ENCODE data around the gene P4HTM.
"Not testable (repeated sequence)": the region's sequence is repeated elsewhere in the genome, so short reads cannot be mapped to it uniquely, and the experiment has no call there.

Gene P4HTM

DNA sequence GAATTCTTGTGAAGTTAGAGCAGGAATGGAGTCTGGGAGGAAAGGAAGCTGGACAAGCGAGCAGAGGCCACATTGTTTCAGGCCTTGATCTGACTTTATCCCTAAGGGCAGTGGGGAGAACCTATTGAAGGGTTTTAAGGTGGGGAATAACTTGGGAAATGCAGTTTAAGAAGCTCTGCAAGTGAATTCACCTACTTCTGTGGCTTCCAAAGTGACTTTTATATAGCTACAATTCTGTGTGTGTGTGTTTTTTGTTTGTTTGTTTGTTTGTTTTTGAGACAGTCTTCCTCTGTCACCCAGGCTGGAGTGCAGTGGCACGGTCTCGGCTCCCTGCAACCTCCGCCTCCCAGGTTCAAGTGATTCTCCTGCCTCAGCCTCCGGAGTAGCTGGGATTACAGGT is 18.6 kb downstream of the P4HTM start:
- not testable (repeated sequence) for DNase-seq (ENCODE audit: low read depth)

GRCh38 chr3:49009396-49009795 is 19.4 kb downstream of the P4HTM start:
- no peak for DNase-seq (ENCODE audit: low read depth)

DNA sequence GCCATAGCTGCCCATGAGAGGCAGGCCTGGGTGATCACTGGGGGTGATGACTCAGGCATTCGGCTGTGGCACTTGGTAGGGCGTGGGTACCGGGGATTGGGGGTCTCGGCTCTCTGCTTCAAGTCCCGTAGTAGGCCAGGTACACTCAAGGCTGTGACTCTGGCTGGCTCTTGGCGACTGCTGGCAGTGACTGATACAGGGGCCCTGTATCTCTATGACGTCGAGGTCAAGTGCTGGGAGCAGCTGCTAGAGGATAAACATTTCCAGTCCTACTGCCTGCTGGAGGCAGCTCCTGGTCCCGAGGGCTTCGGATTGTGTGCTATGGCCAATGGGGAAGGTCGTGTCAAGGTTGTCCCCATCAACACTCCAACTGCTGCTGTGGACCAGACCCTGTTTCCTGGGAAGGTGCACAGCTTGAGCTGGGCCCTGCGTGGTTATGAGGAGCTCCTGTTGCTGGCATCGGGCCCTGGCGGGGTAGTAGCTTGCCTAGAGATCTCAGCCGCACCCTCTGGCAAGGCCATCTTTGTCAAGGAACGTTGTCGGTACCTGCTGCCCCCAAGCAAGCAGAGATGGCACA is 22.5 kb downstream of the P4HTM start:
- DNase-seq (ENCODE audit: low read depth): no peak

- DNase-seq (ENCODE audit: low read depth): no peak
Observed at GRCh38 chr3:49013113-49013737, 23.2 kb downstream of the P4HTM start.

DNA sequence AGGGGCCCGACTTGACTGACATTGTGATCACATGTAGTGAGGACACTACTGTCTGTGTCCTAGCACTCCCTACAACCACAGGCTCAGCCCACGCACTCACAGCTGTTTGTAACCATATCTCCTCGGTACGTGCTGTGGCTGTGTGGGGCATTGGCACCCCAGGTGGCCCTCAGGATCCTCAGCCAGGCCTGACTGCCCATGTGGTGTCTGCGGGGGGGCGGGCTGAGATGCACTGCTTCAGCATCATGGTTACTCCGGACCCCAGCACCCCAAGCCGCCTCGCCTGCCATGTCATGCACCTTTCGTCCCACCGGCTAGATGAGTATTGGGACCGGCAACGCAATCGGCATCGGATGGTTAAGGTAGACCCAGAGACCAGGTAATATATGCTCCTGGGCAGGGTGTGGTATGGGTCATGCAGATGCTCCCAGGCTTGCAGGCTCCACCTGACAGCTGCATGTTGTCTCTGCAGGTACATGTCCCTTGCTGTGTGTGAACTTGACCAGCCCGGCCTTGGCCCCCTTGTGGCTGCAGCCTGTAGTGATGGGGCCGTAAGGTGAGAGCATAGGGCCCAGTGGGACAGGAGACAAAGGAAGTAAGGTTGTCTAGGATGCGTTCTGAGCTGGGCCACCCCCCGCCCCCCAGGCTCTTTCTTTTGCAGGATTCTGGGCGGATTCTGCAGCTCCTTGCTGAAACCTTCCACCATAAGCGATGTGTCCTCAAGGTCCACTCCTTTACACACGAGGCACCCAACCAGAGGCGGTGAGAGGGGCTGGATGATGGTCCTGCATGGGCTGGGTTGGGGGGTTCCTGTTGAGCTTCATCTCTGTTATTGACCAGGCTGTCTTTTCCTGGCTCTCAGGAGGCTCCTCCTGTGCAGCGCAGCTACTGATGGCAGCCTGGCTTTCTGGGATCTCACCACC is 24.0 kb downstream of the P4HTM start:
- no peak for DNase-seq (ENCODE audit: low read depth)

DNA sequence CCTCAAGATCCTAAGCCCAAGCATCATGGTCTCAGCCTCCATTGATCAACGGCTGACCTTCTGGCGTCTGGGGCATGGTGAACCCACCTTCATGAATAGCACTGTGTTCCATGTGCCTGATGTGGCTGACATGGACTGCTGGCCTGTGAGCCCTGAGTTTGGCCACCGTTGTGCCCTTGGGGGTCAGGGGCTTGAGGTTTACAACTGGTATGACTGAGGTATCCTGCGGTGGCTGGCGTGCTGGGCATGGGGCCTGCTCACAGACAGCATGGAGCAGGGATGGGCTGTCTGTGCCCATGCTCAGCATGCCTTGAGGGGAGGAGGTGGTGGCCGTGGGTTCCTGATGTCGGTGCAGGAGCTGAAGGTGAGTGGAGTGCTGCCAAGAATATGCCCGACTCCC is 25.0 kb downstream of the P4HTM start:
- no peak for DNase-seq (ENCODE audit: low read depth)

- no peak for DNase-seq (ENCODE audit: low read depth)
Observed at GRCh38 chr3:49015765-49016164, 25.7 kb downstream of the P4HTM start.

GRCh38 chr3:49016414-49017228 is 26.6 kb downstream of the P4HTM start:
- DNase-seq (ENCODE audit: low read depth): no peak

DNA sequence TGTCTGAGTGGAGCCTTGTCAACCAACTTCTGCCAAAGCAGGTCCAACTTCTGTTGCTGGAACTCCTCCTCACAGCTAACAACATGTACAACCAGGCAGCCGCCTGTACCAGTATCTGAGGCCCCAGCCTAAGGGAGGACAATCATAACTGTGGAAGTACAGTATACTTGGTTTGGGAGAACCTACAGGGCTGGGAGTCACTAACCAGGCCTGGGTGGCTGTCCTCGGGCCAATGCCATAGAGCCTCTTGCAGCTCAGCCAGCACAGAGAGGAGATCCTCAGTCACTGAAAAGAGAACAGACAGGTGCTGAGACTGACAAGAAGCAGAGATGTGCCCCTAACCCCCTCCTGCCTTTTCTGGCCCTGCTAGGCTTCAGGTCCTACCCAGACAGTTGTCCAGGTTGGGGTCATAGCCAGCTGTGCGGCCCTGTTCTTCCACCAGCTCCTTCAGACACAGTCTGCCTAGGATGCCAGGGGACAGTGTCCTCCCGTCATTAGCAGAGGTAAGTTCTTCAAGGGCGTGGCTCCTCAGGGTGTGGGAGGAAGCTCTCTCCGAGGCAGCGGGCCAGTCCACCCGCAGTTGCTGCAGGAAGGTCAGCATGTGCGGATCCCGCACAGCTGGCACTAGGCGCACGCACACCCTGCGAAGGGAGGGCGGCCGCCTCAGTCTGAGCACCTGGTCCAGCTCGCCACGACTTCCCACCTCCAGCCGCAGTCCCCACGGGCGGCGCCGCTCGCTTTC is 27.4 kb downstream of the P4HTM start:
- no peak for DNase-seq (ENCODE audit: low read depth)

DNA sequence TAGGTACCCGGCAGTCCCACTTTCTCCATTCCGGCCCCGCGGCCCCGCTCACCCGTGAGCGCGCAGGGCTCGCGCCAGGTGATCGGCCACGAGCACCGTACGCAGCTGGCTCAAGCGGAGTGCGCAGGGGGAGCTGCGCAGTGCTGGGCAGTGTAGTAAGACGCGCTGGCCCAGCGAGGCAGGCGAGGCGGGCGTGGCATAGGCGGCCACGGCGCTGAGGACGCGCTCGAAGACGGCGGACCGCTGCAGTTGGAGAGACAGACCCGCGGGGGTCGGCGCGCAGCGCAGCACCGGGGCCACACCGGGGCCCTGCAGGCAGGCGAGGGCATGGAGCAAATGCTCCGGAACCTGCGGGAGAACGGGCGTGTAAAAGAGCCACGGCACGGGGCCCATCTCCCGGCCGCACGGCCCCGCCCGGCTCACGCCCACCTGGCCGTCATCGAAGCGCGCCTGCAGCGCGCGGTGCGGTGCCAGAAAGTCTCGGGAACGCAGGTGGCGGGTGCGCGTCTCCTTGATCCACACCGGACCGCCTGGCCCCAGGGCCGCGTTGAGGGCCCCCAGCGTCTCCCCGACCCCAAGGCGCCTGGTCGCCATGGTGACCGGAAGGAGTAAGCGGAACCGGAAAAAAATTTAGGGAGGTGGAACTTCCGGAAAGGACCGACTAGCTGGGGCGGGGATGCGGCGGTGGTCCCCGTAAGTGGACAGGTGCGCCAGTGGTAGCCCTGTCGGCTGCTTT is 28.1 kb downstream of the P4HTM start, which contains the start of gene DALRD3:
Gene DALRD3, minus strand, starts transcription at position 610 of the 736 bp plus-strand sequence. Its CDS starts 16 bp downstream, at position 594.
- DNase-seq (ENCODE audit: low read depth): no peak

DNA sequence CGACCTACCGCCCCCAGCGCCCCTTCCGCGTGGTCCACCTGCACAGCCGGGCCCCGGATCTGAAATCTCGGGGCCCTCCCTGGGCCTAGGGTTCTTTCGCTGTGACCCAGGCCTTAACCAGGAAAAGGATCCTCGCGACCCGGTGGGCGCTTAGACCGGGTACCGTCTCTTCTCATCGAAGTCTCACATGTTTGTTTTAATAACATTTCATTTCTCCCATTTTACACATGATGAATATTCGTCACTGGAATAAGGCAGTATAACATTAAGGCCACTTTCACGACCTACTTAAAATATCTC is 28.6 kb downstream of the P4HTM start:
- DNase-seq (ENCODE audit: low read depth): no peak

DNA sequence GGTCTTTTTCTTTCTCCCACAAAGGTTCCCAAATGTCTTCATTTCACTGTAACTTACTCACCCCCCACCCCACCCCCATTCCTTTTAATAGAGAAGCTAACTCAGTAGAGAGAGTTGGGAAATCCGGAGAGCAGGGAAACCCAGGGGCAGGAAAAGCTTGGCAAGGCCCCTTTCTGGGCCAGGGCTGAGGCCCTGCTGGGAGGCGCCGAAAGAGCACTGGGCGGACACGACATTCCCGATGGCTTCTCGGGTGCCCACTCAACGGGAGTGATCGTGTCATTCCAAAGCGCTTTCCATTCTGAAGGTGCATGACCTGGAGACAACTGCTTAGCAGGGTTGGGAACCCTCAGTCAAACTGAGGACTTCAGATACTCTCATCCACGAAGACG is 29.9 kb downstream of the P4HTM start:
- no peak for DNase-seq (ENCODE audit: low read depth)

- DNase-seq (ENCODE audit: low read depth): no peak
Observed at GRCh38 chr3:49020330-49021212, 30.5 kb downstream of the P4HTM start.

DNA sequence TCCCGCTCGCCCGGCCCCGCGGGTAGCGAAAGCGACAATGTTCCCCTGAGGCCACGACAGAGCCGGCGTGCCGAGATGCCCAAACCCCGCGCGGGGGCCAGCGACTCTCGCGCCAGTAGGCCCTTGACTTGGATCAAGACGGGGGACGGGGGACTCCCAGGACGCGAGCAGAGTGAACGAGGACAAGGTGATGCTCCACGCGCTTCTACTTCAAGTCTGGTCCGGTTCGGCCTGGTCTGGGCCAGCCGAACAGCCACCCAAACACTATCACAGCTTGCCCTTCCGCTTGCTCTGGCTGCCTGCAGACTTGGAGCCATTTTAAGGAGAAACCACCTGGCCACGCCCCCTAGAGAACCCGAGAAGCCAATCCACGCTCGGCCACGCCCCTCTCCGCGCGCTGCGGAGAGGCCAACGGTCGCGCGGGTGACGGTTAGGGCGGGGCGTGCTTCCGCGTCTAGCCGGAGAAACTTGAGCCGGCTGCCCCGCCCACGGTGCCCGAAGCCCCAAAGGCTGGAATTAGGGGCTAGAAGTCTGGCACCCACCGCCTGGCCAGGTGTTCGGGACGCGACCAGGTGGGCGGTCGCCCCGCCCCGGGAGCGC is 31.3 kb downstream of the P4HTM start:
- DNase-seq (ENCODE audit: low read depth): peak; percentile 97

DNA sequence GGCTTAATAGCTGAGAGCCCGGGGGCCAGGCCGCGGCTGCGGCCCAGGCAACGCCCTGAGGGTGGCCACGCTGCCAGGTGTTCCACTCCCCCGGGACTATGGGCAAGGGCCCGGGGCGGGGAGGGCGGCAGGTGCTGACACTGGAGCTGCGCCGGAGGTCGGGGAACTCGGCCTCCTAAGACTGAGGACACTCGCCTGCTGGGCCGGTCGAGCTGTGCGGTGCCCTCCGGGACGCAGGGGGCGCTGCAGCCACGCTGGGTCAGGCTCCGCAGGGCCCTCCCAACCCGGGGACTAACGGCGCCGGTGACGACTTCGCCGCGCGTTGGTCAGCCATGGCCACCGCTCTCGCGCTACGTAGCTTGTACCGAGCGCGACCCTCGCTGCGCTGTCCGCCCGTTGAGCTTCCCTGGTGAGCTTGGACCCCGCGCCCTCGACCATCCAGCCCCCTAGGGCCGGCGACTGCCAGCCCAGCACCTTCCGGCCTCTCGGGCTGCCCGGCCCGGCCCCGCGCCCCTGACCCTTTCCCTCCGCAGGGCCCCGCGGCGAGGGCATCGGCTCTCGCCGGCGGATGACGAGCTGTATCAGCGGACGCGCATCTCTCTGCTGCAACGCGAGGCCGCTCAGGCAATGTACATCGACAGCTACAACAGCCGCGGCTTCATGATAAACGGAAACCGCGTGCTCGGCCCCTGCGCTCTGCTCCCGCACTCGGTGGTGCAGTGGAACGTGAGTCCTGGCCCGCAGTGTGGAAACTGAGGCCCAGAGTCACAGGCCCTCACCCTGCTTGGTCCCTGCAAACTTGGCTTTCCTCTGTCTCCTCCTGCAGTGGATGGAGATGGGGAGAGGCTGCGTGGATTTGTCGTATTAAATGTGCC is 32.0 kb downstream of the P4HTM start, which contains the start of gene NDUFAF3:
Gene NDUFAF3, plus strand, starts transcription at position 309 of the 875 bp plus-strand sequence. Its CDS starts 24 bp downstream, at position 333.
- DNase-seq (ENCODE audit: low read depth): peak; percentile 84

- DNase-seq (ENCODE audit: low read depth): no peak
Observed at GRCh38 chr3:49022688-49023171, 32.7 kb downstream of the P4HTM start.

DNA sequence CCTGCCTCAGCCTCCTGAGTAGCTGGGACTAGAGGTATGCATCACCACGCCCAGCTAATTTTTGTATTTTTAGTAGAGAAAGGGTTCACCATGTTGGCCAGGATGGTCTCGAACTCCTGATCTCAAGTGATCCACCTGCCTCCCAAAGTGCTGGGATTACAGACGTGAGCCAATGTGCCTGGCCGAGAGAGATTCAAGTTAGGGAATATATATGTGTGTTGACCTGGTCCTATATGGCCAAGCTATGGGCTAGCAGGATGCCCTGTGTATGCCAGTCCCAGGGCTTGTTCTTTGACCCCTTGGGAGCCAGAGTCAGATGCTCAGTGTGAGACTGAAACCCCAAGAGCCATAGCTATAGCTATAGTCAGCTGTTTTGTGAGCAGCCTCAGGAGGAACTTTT is 33.7 kb downstream of the P4HTM start:
- DNase-seq (ENCODE audit: low read depth): no peak

GRCh38 chr3:49024449-49024848 is 34.4 kb downstream of the P4HTM start:
- no peak for DNase-seq (ENCODE audit: low read depth)

Measured in stromal cell of bone marrow (primary cell).